ENCODE results near the gene UVRAG.

DNA sequence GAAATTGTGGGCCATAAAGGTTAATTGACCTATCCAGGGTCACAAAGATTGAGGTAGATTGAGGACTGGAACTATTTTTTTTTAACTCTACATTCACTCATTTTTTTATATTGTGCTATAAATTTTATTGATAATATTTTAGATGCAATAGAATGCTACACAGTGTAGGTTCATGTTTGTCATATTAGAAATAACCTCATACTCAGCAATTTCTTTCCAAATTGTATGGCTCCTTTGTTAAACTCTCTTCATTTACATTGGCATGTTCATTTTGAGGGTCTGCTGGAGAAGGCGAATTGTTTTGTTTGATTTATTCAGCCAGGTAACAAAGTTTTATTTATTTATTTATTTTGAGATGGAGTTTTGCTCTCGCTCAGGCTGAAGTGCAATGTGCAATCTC, 44.6 kb downstream of the UVRAG start:
- TF ChIP-seq, protein P1, sequence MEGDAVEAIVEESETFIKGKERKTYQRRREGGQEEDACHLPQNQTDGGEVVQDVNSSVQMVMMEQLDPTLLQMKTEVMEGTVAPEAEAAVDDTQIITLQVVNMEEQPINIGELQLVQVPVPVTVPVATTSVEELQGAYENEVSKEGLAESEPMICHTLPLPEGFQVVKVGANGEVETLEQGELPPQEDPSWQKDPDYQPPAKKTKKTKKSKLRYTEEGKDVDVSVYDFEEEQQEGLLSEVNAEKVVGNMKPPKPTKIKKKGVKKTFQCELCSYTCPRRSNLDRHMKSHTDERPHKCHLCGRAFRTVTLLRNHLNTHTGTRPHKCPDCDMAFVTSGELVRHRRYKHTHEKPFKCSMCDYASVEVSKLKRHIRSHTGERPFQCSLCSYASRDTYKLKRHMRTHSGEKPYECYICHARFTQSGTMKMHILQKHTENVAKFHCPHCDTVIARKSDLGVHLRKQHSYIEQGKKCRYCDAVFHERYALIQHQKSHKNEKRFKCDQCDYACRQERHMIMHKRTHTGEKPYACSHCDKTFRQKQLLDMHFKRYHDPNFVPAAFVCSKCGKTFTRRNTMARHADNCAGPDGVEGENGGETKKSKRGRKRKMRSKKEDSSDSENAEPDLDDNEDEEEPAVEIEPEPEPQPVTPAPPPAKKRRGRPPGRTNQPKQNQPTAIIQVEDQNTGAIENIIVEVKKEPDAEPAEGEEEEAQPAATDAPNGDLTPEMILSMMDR (IDR thresholded peaks at IDR 0.05; ENCODE audit: low read depth, low read length), result no peak
- TF ChIP-seq EZH2phosphoT487 (IDR thresholded peaks at IDR 0.05; ENCODE audit: low read depth), result no peak

Data from OCI-LY3 (cell line).